Subcutaneous abdominal adipose tissue (tissue), 5 donors: Measurements from ENCODE around the gene EQTN.

ENCODE experiments used
- H3K27ac ChIP-seq: one replicate; pipeline ENCODE4 v1.7.0; 2013; ENCODE audit warnings: low read depth, mild to moderate bottlenecking, inconsistent platforms, low read length, moderate library complexity
- H3K27me3 ChIP-seq, 5 donors: one replicate each; pipeline ENCODE4 v1.7.0; 2013; ENCODE audit warnings: low read length in 5 of 5, inconsistent platforms in 1 of 5; ENCODE audit not compliant: control insufficient read depth in 5 of 5, insufficient read depth in 4 of 5
- H3K36me3 ChIP-seq, 5 donors: one replicate each; pipeline ENCODE4 v1.7.0; 2013; ENCODE audit warnings: low read length in 5 of 5; ENCODE audit not compliant: control insufficient read depth in 5 of 5, insufficient read depth in 5 of 5
- H3K4me1 ChIP-seq, 5 donors: one replicate each; pipeline ENCODE4 v1.7.0; 2013; ENCODE audit warnings: low read length in 5 of 5, mild to moderate bottlenecking in 3 of 5, moderate library complexity in 1 of 5; ENCODE audit not compliant: control insufficient read depth in 5 of 5, insufficient read depth in 5 of 5
- H3K4me3 ChIP-seq, 5 donors: one replicate each; pipeline ENCODE4 v1.7.0; 2013; ENCODE audit warnings: low read length in 5 of 5, low read depth in 1 of 5
- H3K9ac ChIP-seq, 5 donors: one replicate each; pipeline ENCODE4 v1.7.0; 2013; ENCODE audit warnings: low read length in 5 of 5, mild to moderate bottlenecking in 4 of 5, moderate library complexity in 3 of 5
- H3K9me3 ChIP-seq, 5 donors: one replicate each; pipeline ENCODE4 v1.7.0; 2013; ENCODE audit warnings: low read length in 5 of 5; ENCODE audit not compliant: control insufficient read depth in 5 of 5
- donor health status: healthy.
- donor health status: healthy.
- donor health status: healthy.
- donor health status: healthy.
- donor health status: healthy.

Gene EQTN

GRCh38 chr9:27336126-27336525 lies 39.2 kb upstream of the EQTN start:
- H3K27ac ChIP-seq = no peak overlapping the region
- no peaks in the 10 kb centered on the region for H3K36me3 ChIP-seq
- no peaks in the 10 kb centered on the region for H3K27me3 ChIP-seq
- H3K4me1 ChIP-seq = peaks cover 0 to 40% (median 35%) of the 10 kb centered on the region in 5 donors
- no peaks in the 10 kb centered on the region for H3K9me3 ChIP-seq
- no peak overlapping the region for H3K9ac ChIP-seq
- no peak overlapping the region for H3K4me3 ChIP-seq

GRCh38 chr9:27335075-27335474 lies 38.1 kb upstream of the EQTN start:
- Histone ChIP-seq H3K4me1 (peaks cover 0 to 31% (median 29%) of the 10 kb centered on the region in 5 donors), H3K27me3 (no peaks in the 10 kb centered on the region), H3K4me3 (no peak overlapping the region), H3K9ac (no peak overlapping the region), H3K9me3 (no peaks in the 10 kb centered on the region), H3K27ac (no peak overlapping the region), H3K36me3 (peaks cover 0 to 5% (median 3%) of the 10 kb centered on the region in 5 donors)

DNA sequence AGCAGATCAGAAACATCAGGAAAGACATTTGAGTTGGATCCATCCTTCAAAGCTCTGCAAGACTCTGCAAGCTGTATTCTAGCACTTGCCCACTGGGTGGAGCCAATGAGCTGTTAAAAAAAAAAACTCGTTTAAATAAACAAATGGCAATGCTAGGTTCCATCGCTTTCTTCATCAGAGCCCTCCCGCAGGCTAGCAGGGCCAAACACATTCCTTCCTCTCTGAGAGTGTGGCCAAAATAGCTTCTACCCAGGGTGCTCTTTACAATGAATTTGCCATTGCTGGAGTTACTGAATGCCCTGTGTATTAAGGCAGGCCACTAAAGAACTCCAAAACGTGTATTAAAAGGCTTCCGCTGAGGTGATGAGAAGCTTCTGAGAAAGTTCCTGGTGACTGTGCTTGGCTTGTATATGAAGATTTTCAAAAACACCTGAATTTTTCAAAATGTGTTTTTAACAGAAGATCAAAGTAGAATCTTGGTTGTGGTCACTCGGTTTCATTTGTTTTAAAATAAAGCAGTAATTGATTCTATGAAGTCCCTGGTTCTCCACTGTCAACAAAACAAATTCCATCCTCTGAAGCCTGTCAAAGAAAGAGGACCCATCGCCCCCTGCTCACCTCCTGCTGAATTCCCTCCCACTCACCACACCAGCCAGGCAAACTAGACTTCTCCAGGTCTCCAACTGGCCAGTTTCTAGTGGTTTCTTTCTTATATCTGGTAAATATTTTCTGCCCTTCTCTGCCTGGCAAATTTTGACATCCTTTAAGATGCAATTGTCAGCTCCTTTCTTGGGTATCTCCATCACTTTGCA lies 36.5 kb upstream of the EQTN start:
- Histone ChIP-seq H3K9me3 (no peaks in the 10 kb centered on the region), H3K4me3 (no peak overlapping the region), H3K4me1 (peaks cover 0 to 15% (median 14%) of the 10 kb centered on the region in 5 donors), H3K9ac (no peak overlapping the region), H3K36me3 (peaks cover 0 to 6% (median 5%) of the 10 kb centered on the region in 5 donors), H3K27ac (no peak overlapping the region), H3K27me3 (no peaks in the 10 kb centered on the region)

GRCh38 chr9:27331393-27331792 lies 34.4 kb upstream of the EQTN start:
- Histone ChIP-seq H3K4me3 (no peak overlapping the region), H3K9ac (no peak overlapping the region), H3K27me3 (no peaks in the 10 kb centered on the region)

DNA sequence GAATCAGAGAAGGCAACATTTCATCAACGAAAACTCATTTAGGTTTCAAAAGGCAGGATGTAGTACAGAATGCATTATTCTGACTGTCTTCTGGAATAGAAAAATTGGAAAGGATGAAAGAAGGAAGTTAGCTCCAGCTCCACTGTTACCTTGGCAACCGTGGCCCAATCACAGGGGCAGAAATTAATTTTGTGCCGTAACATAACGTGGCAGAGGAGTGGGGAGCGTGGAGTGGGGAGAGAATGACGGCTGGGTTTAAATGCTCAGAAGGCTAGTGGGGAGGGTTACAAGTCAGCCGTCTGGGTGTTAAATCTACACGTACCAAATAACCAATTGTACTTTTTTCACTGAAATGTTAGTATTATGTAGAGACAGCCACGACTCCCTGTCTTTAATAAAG lies 32.3 kb upstream of the EQTN start:
- Histone ChIP-seq H3K27me3 (no peaks in the 10 kb centered on the region), H3K36me3 (peaks cover 0 to 6% (median 5%) of the 10 kb centered on the region in 5 donors), H3K27ac (no peak overlapping the region), H3K9ac (no peak overlapping the region), H3K4me1 (peaks cover 0 to 4% (median 3%) of the 10 kb centered on the region in 5 donors), H3K4me3 (no peak overlapping the region), H3K9me3 (no peaks in the 10 kb centered on the region)

More at GRCh38 chr9:27331393-27331792, 34.4 kb upstream of the EQTN start:
- no peak overlapping the region for H3K27ac ChIP-seq
- peaks cover 0 to 4% (median 3%) of the 10 kb centered on the region in 5 donors for H3K4me1 ChIP-seq
- no peaks in the 10 kb centered on the region for H3K9me3 ChIP-seq
- H3K36me3 ChIP-seq = peaks cover 0 to 6% (median 5%) of the 10 kb centered on the region in 5 donors

DNA sequence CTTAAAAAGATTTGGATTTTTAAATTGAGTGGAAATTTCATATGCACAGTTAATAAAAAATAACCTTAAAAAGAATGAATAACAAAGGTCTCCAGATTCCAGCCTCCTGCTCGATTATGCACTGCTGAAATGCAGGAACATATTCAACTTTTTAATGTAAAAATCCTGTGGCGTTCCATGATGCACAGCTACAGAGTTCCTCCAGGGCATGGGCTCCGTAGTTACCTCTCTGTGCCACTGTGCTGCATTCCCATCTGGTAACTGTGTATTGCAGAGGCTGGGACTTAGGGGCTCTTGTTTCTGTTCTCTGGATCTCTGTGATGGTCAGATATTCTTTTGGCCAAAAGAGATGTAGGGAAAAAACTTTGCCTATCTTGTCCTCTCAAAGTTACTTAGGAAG lies 31.5 kb upstream of the EQTN start:
- Histone ChIP-seq H3K4me1 (peaks cover 0 to 3% (median 3%) of the 10 kb centered on the region in 5 donors), H3K36me3 (peaks cover 0 to 6% (median 5%) of the 10 kb centered on the region in 5 donors), H3K4me3 (no peak overlapping the region), H3K27ac (no peak overlapping the region), H3K9ac (no peak overlapping the region), H3K9me3 (no peaks in the 10 kb centered on the region), H3K27me3 (no peaks in the 10 kb centered on the region)

DNA sequence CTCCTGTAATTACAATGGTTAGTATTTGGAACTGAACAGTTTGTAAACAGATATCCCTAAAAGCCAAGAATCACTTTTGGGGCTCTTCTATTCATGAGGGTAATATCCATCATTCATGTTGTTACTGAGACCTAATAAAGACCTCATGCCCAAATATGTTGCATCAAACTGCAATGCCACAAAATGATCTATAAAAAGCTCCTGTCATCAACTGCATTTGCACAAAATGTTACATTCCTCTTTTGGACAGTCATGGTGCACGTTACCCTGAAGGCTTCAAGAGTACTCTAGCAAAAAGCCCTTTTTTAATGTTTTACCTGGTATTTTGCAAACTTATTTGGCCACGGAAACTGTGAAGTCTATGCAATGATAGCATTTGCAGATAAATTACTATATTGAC lies 14.2 kb upstream of the EQTN start:
- no peak overlapping the region for H3K9ac ChIP-seq
- H3K9me3 ChIP-seq = no peaks in the 10 kb centered on the region
- no peaks in the 10 kb centered on the region for H3K36me3 ChIP-seq
- no peaks in the 10 kb centered on the region for H3K27me3 ChIP-seq
- H3K4me1 ChIP-seq = no peaks in the 10 kb centered on the region
- H3K4me3 ChIP-seq = no peak overlapping the region
- H3K27ac ChIP-seq = no peak overlapping the region

GRCh38 chr9:27310582-27310981 lies 13.6 kb upstream of the EQTN start:
- Histone ChIP-seq H3K4me3 (no peak overlapping the region), H3K27me3 (no peaks in the 10 kb centered on the region), H3K27ac (no peak overlapping the region), H3K36me3 (no peaks in the 10 kb centered on the region), H3K9ac (no peak overlapping the region), H3K9me3 (no peaks in the 10 kb centered on the region), H3K4me1 (no peaks in the 10 kb centered on the region)

- Histone ChIP-seq H3K4me1 (no peaks in the 10 kb centered on the region), H3K4me3 (no peak overlapping the region), H3K36me3 (no peaks in the 10 kb centered on the region), H3K27me3 (no peaks in the 10 kb centered on the region), H3K9ac (no peak overlapping the region), H3K27ac (no peak overlapping the region), H3K9me3 (no peaks in the 10 kb centered on the region)
These were observed 11.9 kb upstream of the EQTN start for GRCh38 chr9:27308691-27309390.

DNA sequence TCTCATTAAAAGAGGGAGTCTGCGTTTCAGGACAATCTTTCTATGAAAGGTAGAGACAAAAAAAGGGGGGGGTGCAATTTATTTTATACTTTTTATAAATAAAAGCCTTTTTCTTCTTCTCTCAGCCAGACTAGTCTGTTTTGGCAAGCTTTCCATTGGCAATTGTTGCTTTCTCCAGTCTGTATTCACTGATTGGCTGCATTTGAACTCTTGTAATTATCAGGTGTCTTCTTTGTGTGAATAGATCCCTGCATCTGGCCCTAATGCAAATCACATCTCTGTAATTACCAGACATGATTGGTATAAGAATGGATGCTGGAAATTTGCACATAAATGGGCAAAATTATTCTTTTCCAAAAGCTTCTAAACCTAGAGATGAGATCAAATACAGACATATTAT lies 7.6 kb upstream of the EQTN start:
- no peaks in the 10 kb centered on the region for H3K36me3 ChIP-seq
- no peaks in the 10 kb centered on the region for H3K27me3 ChIP-seq
- no peak overlapping the region for H3K4me3 ChIP-seq
- peaks cover 0 to 4% (median 0%) of the 10 kb centered on the region in 5 donors for H3K4me1 ChIP-seq
- H3K9me3 ChIP-seq = no peaks in the 10 kb centered on the region
- H3K9ac ChIP-seq = no peak overlapping the region
- H3K27ac ChIP-seq = no peak overlapping the region
